ENCODE measurements around the gene NSG1.

DNA sequence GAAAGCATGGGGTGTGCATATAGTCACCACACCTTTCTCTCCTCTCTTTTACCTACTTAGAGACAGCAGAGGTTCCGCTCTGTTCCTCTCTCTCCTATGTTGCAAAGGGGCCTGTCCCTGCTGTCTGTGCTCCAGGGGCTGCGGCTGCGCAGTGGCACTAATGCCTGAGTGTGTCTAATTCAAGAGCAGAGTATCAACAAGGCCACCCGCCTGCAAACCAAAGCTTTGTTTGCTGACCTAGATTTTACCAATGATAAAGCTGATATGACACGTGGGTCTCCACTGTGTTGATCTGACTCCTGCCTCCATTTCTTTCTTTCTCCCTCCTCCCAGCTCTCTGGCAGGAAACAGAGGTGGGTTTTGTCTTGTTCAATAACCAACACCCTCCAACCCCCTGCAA is 74.9 kb downstream of the NSG1 start:
- TF ChIP-seq, protein P1, sequence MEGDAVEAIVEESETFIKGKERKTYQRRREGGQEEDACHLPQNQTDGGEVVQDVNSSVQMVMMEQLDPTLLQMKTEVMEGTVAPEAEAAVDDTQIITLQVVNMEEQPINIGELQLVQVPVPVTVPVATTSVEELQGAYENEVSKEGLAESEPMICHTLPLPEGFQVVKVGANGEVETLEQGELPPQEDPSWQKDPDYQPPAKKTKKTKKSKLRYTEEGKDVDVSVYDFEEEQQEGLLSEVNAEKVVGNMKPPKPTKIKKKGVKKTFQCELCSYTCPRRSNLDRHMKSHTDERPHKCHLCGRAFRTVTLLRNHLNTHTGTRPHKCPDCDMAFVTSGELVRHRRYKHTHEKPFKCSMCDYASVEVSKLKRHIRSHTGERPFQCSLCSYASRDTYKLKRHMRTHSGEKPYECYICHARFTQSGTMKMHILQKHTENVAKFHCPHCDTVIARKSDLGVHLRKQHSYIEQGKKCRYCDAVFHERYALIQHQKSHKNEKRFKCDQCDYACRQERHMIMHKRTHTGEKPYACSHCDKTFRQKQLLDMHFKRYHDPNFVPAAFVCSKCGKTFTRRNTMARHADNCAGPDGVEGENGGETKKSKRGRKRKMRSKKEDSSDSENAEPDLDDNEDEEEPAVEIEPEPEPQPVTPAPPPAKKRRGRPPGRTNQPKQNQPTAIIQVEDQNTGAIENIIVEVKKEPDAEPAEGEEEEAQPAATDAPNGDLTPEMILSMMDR (IDR thresholded peaks at IDR 0.05; ENCODE audit: extremely low read depth in 1 of 2, insufficient read depth in 1 of 2, low read depth in 1 of 2, low read length in 2 of 2) = no peak
- TF ChIP-seq POLR2AphosphoS5 (IDR thresholded peaks at IDR 0.05; ENCODE audit: insufficient read depth, low read depth, low read length) (no peak), JUN (IDR thresholded peaks at IDR 0.05; ENCODE audit: borderline replicate concordance, insufficient read depth, insufficient read length, low read depth) (no peak)

All from endothelial cell of umbilical vein (primary cell).